Uterus (tissue), 4 donors: ENCODE results near the gene SLC22A15. TPM values are rescaled to one million over a fixed set of nuclear protein-coding genes. Genes with fewer than 3 reads are reported as not detected.

Experiments
- DNase-seq, 2 donors: peaks; one replicate each; pipeline ENCODE4 v3.0.0-alpha.2; 2019 to 2020
- H3K27ac ChIP-seq, 2 donors: fragments of 200-600 bp; sonication (generic); 1 replicate in 1 of 2; 2 replicates in 1 of 2; pipeline ENCODE4 v1.5.1; 2016 to 2018
- H3K27me3 ChIP-seq, 2 donors: fragments of 200-600 bp; sonication (generic); one replicate each; pipeline ENCODE4 v1.5.1; 2018 to 2019; ENCODE audit warnings: control low read depth in 1 of 2
- H3K36me3 ChIP-seq, 2 donors: fragments of 200-600 bp; sonication (generic); one replicate each; pipeline ENCODE4 v1.5.1; 2019; ENCODE audit warnings: control low read depth in 1 of 2
- H3K4me1 ChIP-seq, 2 donors: fragments of 200-600 bp; sonication (generic); one replicate each; pipeline ENCODE4 v1.5.1; 2018 to 2019; ENCODE audit warnings: control low read depth in 1 of 2
- H3K4me3 ChIP-seq, 2 donors: fragments of 200-600 bp; sonication (generic); 1 replicate in 1 of 2; 2 replicates in 1 of 2; pipeline ENCODE4 v1.5.1; 2018 to 2019; ENCODE audit warnings: mild to moderate bottlenecking in 1 of 2
- H3K9me3 ChIP-seq, 2 donors: fragments of 200-600 bp; sonication (generic); one replicate each; pipeline ENCODE4 v1.5.1; 2019; ENCODE audit warnings: control low read depth in 1 of 2
- CTCF ChIP-seq, 4 experiments: fragments of 200-600 bp in 2 of 4; fragments of 450-650 bp in 2 of 4; sonication (generic) in 2 of 4; IDR thresholded peaks; one replicate each; pipeline ENCODE4 v1.5.1; 2016 to 2019; ENCODE audit warnings: antibody characterized with exemption in 4 of 4, mild to moderate bottlenecking in 2 of 4, moderate library complexity in 1 of 4
- POLR2A ChIP-seq, 2 donors: fragments of 450-650 bp; IDR thresholded peaks; one replicate each; pipeline ENCODE4 v1.6.1; 2016; ENCODE audit warnings: antibody characterized with exemption in 2 of 2, mild to moderate bottlenecking in 1 of 2, moderate library complexity in 1 of 2
- intact Hi-C: fragments of 100-400 bp; cut with DNase I; formaldehyde crosslinking; loops from one replicate; pipeline ENCODE4 v1.15.1; 2023; ENCODE audit warnings: low total_unique reads
- total RNA-seq, 4 donors: library from RNA; depleted of rRNA in 3 of 4; stranded (reverse); fragments of >200 nt in 3 of 4; gene quantifications; one replicate each; pipeline versions ENCODE4 v1.1.0 to v1.2.4, GENCODE V29; 2014 to 2023
- donor health status: DM: yes; HTN: yes; CAD: no.

The SLC22A15 gene
- total RNA-seq, 4 donors from 2014 or later = 2.0 to 7.8 (median 3.8) TPM; not detected in 1

DNA sequence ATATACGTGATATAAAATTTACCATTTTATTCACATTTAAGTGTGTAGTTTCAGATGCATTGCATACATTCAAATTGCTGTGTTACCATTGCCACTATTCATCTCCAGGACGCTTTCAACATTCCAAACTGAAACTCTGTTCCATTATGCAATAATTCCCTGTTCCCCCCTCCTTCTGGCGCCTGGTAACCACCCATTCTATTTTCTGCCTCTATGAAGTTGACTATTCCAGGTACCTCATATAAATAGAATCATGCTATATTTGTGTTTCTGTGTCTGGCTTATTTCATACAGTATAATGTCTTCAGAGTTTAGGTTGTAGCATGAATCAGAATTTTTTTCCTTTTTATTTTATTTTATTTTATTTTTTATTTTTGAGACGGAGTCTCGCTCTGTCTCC lies 41.7 kb downstream of the SLC22A15 start:
- Histone ChIP-seq H3K4me3 (no peak overlapping the region), H3K27ac (no peak overlapping the region), H3K4me1 (no peaks in the 10 kb centered on the region), H3K9me3 (no peaks in the 10 kb centered on the region), H3K36me3 (no peaks in the 10 kb centered on the region), H3K27me3 (no peaks in the 10 kb centered on the region)
- no peak for TF ChIP-seq POLR2A (IDR thresholded peaks at IDR 0.05)
- no peak for TF ChIP-seq CTCF (IDR thresholded peaks at IDR 0.05)
- intact Hi-C loops = no loop called here
- DNase-seq = no peak

DNA sequence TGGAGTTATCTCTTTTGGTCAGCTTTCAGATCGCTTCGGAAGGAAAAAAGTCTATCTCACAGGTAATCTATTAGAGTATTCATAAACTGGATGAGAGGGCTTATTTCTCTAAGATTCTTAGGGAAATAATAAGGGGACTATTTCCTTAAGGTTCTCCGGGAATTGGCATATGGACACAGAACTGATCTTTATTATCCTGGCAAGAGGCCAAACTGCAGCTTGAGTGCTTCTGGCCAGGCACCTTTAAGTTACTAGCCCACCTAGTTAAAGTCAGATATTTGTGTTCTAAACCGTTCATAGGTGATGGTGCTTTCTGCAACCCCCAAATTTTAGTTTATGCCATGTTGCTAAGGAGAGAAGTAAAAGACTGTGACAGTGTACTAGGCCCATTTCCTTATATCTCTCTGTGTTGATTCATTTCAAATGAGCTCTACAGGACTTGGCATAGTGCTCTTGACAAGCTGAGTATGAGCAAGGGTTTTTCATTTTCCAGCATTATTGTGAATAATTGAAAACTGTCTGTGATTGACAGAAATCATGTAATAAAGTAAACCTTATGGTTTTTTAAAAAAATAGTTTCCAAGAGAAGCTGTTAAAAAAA lies 43.4 kb downstream of the SLC22A15 start:
- H3K27ac ChIP-seq = no peak overlapping the region
- H3K9me3 ChIP-seq = no peaks in the 10 kb centered on the region
- intact Hi-C loops = no loop called here
- H3K4me3 ChIP-seq = no peak overlapping the region
- H3K36me3 ChIP-seq = no peaks in the 10 kb centered on the region
- TF ChIP-seq POLR2A (IDR thresholded peaks at IDR 0.05) (no peak), CTCF (IDR thresholded peaks at IDR 0.05) (no peak)
- no peak for DNase-seq
- no peaks in the 10 kb centered on the region for H3K27me3 ChIP-seq
- no peaks in the 10 kb centered on the region for H3K4me1 ChIP-seq

DNA sequence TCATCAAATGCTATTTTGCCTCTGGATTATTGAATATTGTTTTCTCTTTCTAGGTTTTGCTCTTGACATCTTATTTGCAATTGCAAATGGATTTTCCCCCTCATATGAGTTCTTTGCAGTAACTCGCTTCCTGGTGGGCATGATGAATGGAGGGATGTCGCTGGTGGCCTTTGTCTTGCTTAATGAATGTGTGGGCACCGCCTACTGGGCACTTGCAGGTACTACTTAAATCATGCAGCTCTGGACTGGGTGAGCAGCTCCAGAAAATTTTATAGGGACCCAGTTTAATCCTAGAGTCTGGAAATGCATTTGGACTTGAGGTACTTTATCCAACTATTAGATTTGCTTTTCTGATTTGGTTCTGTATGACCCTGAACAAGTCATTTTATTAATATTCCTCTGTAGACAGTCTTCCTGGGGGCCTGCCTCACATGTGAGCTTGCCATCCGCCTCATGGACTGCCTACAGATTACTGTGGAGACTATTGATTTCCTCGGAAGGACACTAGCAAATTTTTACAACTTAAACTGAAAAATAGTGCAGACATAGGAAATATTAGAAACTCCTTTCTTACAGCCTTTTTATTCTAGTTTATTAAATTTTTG lies 44.5 kb downstream of the SLC22A15 start:
- H3K27ac ChIP-seq = no peak overlapping the region
- TF ChIP-seq CTCF (IDR thresholded peaks at IDR 0.05) (peak in 1 of 4 experiments; percentile 6), POLR2A (IDR thresholded peaks at IDR 0.05) (no peak)
- H3K4me1 ChIP-seq = no peaks in the 10 kb centered on the region
- DNase-seq = no peak
- H3K27me3 ChIP-seq = no peaks in the 10 kb centered on the region
- H3K4me3 ChIP-seq = no peak overlapping the region
- no peaks in the 10 kb centered on the region for H3K9me3 ChIP-seq
- intact Hi-C loops = no loop called here
- no peaks in the 10 kb centered on the region for H3K36me3 ChIP-seq

DNA sequence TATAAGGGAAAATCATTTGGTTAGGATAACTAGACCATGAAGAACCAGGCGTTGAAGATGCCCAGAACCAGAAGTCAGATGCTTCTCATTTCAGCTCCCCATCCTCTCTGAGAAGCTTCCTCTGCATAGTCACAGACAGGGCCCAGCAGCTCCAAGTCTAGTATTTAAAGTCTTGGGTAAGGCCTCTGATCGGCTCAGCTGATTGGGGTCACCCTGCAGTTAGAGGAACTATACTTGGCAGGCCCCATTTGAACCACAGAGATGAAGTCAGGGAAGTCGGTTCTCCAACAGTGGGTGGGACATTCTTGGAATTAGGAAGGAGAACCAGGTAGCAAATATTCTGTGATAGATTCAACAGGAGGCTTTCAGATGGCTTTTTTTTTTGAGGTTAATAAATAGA lies 48.3 kb downstream of the SLC22A15 start:
- no peaks in the 10 kb centered on the region for H3K9me3 ChIP-seq
- DNase-seq = no peak
- no peak overlapping the region for H3K27ac ChIP-seq
- H3K27me3 ChIP-seq = no peaks in the 10 kb centered on the region
- no peaks in the 10 kb centered on the region for H3K4me1 ChIP-seq
- no peaks in the 10 kb centered on the region for H3K36me3 ChIP-seq
- intact Hi-C loops = no loop called here
- no peak for TF ChIP-seq POLR2A (IDR thresholded peaks at IDR 0.05)
- no peak for TF ChIP-seq CTCF (IDR thresholded peaks at IDR 0.05)
- H3K4me3 ChIP-seq = no peak overlapping the region

GRCh38 chr1:116026631-116027030 lies 50.3 kb downstream of the SLC22A15 start:
- no peaks in the 10 kb centered on the region for H3K4me1 ChIP-seq
- no peak for DNase-seq
- H3K27ac ChIP-seq = no peak overlapping the region
- intact Hi-C loops = no loop called here
- H3K27me3 ChIP-seq = no peaks in the 10 kb centered on the region
- H3K36me3 ChIP-seq = no peaks in the 10 kb centered on the region
- TF ChIP-seq POLR2A (IDR thresholded peaks at IDR 0.05) = no peak
- TF ChIP-seq CTCF (IDR thresholded peaks at IDR 0.05) = no peak
- no peak overlapping the region for H3K4me3 ChIP-seq
- H3K9me3 ChIP-seq = no peaks in the 10 kb centered on the region
